Breast epithelium (tissue), 3 donors: ENCODE results near the gene AMN1.
"Not testable (repeated sequence)": the region's sequence is repeated elsewhere in the genome, so short reads cannot be mapped to it uniquely, and the experiment has no call there.

Experiments
- POLR2AphosphoS5 ChIP-seq, 3 donors: sonication (generic); formaldehyde crosslinking; IDR thresholded peaks; one replicate each; pipeline ENCODE4 v1.6.1; 2017; ENCODE audit warnings: antibody characterized with exemption in 3 of 3
- TF ChIP-seq, protein P1 (sequence below), 3 donors: fragments of 450-650 bp; IDR thresholded peaks; one replicate each; pipeline ENCODE4 v1.5.1; 2016 to 2017; ENCODE audit warnings: antibody characterized with exemption in 3 of 3, mild to moderate bottlenecking in 3 of 3, moderate library complexity in 3 of 3

GRCh38 chr12:31733549-31734432, 5.0 kb upstream of the AMN1 start:
- TF ChIP-seq, protein P1, sequence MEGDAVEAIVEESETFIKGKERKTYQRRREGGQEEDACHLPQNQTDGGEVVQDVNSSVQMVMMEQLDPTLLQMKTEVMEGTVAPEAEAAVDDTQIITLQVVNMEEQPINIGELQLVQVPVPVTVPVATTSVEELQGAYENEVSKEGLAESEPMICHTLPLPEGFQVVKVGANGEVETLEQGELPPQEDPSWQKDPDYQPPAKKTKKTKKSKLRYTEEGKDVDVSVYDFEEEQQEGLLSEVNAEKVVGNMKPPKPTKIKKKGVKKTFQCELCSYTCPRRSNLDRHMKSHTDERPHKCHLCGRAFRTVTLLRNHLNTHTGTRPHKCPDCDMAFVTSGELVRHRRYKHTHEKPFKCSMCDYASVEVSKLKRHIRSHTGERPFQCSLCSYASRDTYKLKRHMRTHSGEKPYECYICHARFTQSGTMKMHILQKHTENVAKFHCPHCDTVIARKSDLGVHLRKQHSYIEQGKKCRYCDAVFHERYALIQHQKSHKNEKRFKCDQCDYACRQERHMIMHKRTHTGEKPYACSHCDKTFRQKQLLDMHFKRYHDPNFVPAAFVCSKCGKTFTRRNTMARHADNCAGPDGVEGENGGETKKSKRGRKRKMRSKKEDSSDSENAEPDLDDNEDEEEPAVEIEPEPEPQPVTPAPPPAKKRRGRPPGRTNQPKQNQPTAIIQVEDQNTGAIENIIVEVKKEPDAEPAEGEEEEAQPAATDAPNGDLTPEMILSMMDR (IDR thresholded peaks at IDR 0.05): not testable (repeated sequence)
- TF ChIP-seq POLR2AphosphoS5 (IDR thresholded peaks at IDR 0.05): not testable (repeated sequence)
